ENCODE measurements around the gene SCAPER. TPM values are rescaled to one million over a fixed set of nuclear protein-coding genes. Genes with fewer than 3 reads are reported as not detected.

Gene SCAPER
- total RNA-seq, 1 donor from 2014 or later: 58.0 TPM

- H3K27me3 Mint-ChIP-seq (ENCODE audit: unreplicated experiment): peaks cover 26% of the 10 kb centered on the region
- no peak for DNase-seq
- peaks cover 4% of the 10 kb centered on the region for H3K36me3 Mint-ChIP-seq (ENCODE audit: unreplicated experiment)
- no peak for TF ChIP-seq CTCF (IDR thresholded peaks at IDR 0.05; ENCODE audit: partially characterized antibody, unreplicated experiment)
- H3K4me3 Mint-ChIP-seq (ENCODE audit: unreplicated experiment): peak overlapping the region; percentile 76
- H3K4me1 Mint-ChIP-seq (ENCODE audit: low read depth, unreplicated experiment): peaks cover 14% of the 10 kb centered on the region
- no peak overlapping the region for H3K27ac Mint-ChIP-seq (ENCODE audit: unreplicated experiment)
- H3K9me3 Mint-ChIP-seq (ENCODE audit: unreplicated experiment): peaks cover 11% of the 10 kb centered on the region
Observed at GRCh38 chr15:76347482-76348055, 557.6 kb downstream of the SCAPER start.

- Mint-ChIP-seq H3K27ac (ENCODE audit: unreplicated experiment) (no peak overlapping the region), H3K4me1 (ENCODE audit: low read depth, unreplicated experiment) (peaks cover 14% of the 10 kb centered on the region), H3K9me3 (ENCODE audit: unreplicated experiment) (peaks cover 15% of the 10 kb centered on the region), H3K36me3 (ENCODE audit: unreplicated experiment) (peaks cover 4% of the 10 kb centered on the region), H3K4me3 (ENCODE audit: unreplicated experiment) (peak overlapping the region; percentile 75), H3K27me3 (ENCODE audit: unreplicated experiment) (peaks cover 25% of the 10 kb centered on the region)
- TF ChIP-seq CTCF (IDR thresholded peaks at IDR 0.05; ENCODE audit: partially characterized antibody, unreplicated experiment): no peak
- DNase-seq: peak; percentile 63
Observed at GRCh38 chr15:76346669-76347481, 558.3 kb downstream of the SCAPER start.

- Mint-ChIP-seq H3K9me3 (ENCODE audit: unreplicated experiment) (peaks cover 19% of the 10 kb centered on the region), H3K27ac (ENCODE audit: unreplicated experiment) (peak overlapping the region; percentile 1), H3K36me3 (ENCODE audit: unreplicated experiment) (peaks cover 4% of the 10 kb centered on the region), H3K4me1 (ENCODE audit: low read depth, unreplicated experiment) (peaks cover 18% of the 10 kb centered on the region), H3K4me3 (ENCODE audit: unreplicated experiment) (peak overlapping the region; percentile 88), H3K27me3 (ENCODE audit: unreplicated experiment) (peaks cover 30% of the 10 kb centered on the region)
- DNase-seq: peak; percentile 35
- no peak for TF ChIP-seq CTCF (IDR thresholded peaks at IDR 0.05; ENCODE audit: partially characterized antibody, unreplicated experiment)
Observed at GRCh38 chr15:76345880-76346668, 559.1 kb downstream of the SCAPER start.

GRCh38 chr15:76345583-76345879 is 559.6 kb downstream of the SCAPER start:
- Mint-ChIP-seq H3K27me3 (ENCODE audit: unreplicated experiment) (peaks cover 33% of the 10 kb centered on the region), H3K4me3 (ENCODE audit: unreplicated experiment) (peak overlapping the region; percentile 88), H3K27ac (ENCODE audit: unreplicated experiment) (peak overlapping the region; percentile 1), H3K9me3 (ENCODE audit: unreplicated experiment) (peaks cover 21% of the 10 kb centered on the region), H3K4me1 (ENCODE audit: low read depth, unreplicated experiment) (peaks cover 18% of the 10 kb centered on the region), H3K36me3 (ENCODE audit: unreplicated experiment) (peaks cover 4% of the 10 kb centered on the region)
- DNase-seq: no peak
- no peak for TF ChIP-seq CTCF (IDR thresholded peaks at IDR 0.05; ENCODE audit: partially characterized antibody, unreplicated experiment)
